HUDEP-2 (cell line): ENCODE results near the gene ARL4A.
A peak's percentile ranks its signal among the peaks of the same experiment; 100 is the strongest.
"Not testable (repeated sequence)": the region's sequence is repeated elsewhere in the genome, so short reads cannot be mapped to it uniquely, and the experiment has no call there.

Experiments
- DNase-seq, 76 experiments: peaks; one replicate each; lab custom pipeline; 2025; ENCODE audit not compliant: unreplicated experiment in 76 of 76; lab: John Stamatoyannopoulos, UW

The ARL4A gene, protein sequence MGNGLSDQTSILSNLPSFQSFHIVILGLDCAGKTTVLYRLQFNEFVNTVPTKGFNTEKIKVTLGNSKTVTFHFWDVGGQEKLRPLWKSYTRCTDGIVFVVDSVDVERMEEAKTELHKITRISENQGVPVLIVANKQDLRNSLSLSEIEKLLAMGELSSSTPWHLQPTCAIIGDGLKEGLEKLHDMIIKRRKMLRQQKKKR

DNA sequence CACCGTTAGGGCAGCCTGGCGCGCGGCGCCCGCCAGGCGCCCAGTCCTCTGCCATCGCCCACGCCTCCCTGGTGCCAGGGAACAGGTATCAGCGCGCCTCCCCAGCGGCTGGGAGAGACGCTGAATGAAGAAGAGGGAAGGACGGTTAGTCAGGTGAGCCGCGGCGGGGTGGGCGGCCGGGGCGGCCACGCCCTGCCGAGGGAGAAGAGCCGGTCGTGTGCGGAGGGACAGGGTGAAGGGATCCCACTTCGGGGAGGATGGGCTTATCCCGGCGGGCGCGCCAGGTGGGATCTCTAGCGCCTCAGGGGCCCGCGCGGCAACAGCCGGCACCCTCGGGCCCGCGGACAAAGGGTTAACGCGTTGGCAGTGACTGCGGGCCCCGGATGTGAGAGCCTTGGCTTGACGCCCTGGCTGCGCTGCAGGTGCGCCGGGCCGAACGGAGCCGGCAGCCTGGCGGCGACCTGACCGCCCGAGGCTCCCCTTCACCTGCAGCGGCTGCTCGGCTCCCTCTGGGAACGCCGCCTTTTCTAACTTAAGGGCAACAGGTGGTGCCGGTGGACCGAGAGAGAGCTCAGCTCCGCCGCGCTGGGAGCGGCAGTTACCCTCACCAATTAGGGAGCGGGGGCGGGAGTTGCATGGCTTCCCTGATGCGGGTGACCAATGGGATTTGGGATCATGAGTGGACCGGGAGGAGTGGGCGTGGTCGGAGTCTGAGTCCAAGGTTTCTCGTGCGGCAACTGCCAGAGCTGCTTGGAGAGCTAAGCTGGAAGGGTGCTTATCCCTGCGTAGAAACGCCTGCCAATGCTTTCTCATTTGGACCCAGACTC is at the start of gene ARL4A:
Gene ARL4A, plus strand, starts transcription at position 743 of the 827 bp plus-strand sequence. CDS start 622 bp downstream, outside the sequence.
- peak; percentile 30 to 100 (median 98) for DNase-seq

DNA sequence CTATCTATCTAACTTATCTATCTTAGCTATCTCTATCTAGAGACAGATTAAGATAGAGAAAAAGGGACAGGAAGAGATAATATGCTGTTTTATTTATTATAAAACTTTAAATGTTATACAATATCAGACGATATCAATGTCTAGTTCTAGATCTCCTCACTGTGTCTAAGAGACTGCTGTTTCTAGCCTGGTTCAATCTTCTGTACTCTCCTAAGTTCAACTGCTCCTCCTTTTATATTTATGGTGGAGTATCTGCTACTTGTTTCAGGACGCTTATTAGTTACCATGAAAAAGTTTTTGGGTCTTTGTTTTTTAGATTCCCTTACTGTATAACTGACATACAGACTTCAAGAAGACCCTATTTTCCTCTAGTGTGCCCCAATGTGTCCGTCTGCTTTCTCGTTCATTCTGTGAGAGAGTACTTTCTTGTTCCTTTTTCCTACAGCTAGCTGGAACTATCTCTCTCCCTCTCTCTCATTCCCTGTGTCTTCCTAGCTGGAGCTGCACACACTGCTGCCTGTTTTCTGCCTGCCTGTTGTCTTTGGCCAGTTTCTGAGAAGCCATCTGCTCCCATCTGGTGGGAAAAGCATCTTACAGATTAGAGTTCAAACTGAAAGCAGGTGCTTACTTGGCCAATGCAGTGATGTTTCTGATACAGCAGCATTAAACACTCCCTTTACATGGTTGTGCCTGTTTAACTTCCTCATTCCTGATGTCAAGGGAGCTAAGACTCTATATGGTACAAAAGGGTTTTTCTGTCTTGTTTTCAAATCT is 49.4 kb upstream of the ARL4A start:
- DNase-seq, result peak in 5 of 76 experiments; percentile 4 to 29 (median 15)

DNA sequence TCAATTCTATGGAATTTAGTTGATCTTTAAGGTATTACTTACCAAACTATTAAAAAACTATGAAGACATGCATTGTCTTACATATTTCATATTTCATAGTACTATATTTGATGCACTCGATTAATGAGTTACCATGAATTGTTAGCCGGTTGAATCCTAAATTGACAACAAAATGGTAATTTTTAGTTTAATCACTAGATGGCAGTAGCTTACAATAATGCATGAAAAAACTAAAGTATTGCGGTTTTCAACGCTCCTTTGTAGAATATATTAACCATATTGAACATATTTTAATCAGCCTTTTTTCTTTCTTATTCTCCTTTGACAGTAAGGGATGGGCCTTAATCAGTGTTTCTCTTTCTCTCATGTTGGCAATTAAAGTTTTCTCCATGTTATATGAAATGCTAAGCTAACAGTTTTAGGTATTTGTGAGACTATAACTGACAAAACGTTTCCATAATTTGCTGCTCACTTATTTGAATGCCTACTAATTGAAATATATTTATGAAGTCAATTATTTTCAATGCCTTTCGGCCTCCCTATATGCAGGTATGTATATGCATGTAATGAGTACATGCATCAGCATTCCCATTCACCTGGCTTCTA is 48.5 kb upstream of the ARL4A start:
- peak in 28 of 76 experiments; percentile 3 to 67 (median 34) for DNase-seq

DNA sequence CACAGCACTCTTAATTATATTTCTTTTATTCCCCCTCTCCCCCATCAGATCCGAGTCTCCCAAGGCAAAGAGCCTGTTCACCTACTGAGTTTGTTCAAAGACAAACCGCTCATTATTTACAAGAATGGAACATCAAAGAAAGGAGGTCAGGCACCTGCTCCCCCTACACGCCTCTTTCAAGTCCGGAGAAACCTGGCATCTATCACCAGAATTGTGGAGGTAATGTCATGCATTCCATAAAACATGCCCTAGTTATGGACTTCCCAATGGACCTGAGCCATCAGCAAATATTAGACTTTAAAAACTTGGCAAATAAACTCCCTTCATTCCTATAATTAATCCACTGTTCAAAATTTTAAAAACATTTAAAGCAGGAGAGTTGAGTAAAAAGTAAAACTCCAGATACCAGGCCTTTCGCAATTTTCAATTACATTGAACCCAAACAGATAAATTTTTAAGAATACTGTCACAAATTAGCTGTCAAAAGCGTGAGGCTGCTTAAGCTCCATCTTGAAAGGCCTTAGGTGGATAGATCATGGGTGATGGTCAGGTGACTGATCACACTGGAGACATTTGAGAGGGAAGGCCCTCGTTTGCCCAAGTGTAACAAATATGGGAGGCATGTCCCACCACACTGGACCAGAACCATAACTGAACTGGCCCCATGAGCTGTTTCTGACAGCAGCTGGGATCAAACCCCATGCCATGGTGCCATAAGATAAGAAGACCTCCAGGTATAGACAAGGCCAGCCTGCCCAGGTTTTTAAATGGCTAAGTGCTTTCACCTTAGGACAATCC is 46.9 kb upstream of the ARL4A start:
- DNase-seq, result no peak

DNA sequence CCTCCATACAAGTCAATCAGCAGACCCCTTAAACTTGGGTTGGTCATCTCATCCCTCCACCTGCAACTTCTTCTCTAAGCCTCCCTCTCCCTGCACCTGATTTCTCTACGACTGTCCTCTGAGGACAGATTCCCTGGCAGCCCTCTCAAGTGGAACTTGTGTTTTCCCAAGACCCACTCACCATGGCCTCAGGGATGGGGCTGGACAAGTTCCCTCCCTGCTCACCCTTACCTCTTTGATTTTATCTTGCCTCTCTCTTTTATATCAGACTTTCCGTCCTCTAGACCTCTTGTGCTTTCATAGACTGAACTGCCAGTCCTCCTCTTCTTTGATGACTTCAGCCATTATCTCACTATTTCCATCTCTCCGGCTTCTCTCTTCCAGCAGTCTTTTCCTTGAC is 46.2 kb upstream of the ARL4A start:
- DNase-seq, result no peak

DNA sequence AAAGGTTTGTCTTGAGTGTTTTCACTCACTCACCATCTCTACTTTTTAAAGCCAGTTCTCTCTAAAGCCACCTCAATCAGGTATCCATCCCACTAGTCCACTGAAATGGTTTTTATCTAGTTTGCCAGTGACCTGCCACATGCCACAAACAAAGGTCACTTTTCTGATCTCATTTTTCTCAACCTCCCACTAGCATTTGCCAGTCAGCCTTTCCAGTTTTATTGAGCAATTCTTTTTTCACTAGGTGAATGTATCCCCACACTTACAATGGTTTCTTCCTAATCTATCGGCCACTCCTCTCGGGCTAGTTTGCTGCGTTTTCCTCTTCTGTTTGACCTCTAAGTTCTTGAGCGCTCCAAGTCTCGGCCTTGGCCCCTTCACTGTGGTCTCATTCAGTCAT is 44.9 kb upstream of the ARL4A start:
- DNase-seq, result no peak

DNA sequence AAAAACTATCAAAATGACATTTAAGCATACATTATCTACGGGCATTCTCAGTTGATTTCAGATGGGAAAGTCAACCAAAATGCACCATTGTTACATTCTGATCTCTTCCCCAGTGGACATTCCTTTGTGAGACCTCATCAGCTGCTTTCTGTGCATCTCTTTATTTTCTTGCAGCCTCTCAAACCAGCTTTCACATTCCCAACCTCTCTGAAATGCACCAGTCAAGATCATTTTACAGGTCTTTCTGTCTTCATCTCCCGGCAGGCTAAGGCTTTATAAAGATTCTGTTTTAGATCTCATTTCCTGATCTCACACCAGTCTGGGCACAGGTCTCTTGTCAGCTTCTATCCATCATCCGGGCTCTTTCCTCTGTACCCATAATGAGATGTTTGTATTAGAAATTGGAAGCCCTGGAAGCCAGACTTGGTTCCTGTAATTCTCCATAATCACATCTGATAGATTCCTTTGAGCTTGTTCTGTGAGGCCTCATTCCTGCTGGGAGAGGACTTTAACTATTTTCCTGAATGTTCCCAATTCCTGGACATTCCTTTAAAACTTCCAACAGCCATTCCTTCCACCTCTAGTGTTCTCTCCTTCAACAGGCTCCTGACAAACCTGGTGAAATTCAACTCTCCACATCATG is 44.3 kb upstream of the ARL4A start:
- no peak for DNase-seq

DNA sequence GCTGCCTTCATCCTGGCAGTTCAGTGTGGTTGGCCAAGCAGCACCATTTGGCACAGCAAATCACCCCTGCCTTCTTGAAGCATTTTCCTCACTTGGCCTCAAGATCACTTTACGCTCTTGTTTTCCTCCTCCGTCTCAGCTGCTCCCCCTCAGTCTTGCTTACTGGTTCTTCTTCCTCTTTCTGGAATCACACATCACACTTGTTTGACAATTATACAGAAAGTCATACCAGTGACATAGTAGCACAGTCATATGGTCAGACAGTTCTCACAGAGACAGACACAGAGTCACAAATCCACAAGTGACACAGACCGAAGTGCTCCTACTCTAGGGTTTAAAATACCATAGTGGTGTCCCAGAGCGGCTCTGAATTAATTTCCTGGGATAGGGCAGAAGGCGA is 43.8 kb upstream of the ARL4A start:
- DNase-seq, result no peak

DNA sequence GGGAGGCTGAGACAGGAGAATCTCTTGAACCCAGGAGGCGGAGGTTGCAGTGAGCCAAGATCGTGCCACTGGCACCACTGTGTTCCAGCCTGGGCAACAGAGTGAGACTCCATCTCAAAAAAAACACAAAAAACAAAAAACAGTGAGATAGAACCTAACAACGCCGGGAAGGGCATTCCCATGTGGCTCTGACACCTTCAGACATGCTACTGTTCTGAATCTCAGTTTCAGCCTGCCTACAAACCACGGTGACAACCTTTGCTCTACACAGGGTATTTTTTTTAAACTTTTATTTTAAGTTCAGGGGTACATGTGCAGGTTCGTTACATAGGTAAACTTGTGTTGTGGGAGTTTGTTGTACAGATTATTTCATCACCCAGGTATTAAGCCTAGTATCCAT is 42.2 kb upstream of the ARL4A start:
- DNase-seq, result not testable (repeated sequence)

DNA sequence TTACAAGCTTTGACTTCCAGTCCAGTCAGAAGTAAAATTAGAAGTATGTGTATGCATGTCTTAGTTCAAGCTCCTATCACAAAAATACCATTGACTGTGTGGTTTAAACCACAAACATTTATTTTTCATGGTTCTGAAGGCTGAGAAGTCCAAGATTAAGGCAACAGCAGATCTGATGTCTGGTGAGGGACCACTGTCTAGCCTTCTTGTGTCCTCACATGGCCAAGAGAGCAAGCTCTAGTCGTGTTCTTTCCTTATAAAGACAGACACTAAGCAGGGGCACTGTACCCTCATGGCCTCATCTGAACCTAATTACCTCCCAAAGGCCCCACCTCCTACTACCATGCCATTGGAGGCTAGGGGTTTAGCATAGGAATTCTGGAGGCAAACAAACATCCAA is 41.3 kb upstream of the ARL4A start:
- DNase-seq, result no peak

DNA sequence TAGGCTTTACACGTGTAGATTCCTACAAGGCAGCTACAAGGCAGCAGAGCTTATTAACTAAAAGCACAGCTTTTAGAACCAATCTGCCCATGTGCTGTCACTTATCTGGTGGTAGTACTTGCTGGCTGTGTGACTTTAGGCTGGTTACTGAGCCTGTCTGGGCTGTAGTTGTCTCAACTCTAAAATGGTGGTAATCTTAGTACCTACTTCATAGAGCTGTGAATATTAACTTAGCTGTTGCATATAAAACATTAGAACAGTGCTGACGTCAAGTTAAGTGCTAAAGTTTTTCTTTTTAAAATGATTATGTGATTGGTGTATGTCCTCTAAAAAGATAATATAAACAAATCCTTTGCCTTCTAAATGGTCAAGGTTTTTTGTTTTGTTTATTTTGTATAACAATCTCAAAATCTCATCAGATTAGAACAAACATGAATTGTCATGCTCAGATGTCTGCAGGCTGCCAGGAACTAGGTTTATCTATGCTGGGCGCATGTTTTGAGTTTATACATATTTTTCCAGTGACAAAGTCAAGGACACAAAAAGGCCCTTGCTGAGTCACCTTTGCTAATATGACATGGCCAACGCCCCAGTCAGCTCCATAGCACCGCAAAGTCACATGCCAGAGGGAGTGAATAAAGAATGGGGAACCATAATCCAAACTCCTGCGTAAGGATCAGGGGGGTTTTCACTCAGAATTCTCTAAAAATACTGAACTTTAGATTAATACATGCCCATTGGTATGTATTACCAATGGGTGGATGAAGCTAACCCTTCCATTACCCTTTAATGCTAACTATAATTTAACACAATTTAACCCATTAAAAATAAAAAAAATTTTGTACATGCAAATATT is 39.8 kb upstream of the ARL4A start:
- DNase-seq, result peak in 68 of 76 experiments; percentile 6 to 86 (median 53)

DNA sequence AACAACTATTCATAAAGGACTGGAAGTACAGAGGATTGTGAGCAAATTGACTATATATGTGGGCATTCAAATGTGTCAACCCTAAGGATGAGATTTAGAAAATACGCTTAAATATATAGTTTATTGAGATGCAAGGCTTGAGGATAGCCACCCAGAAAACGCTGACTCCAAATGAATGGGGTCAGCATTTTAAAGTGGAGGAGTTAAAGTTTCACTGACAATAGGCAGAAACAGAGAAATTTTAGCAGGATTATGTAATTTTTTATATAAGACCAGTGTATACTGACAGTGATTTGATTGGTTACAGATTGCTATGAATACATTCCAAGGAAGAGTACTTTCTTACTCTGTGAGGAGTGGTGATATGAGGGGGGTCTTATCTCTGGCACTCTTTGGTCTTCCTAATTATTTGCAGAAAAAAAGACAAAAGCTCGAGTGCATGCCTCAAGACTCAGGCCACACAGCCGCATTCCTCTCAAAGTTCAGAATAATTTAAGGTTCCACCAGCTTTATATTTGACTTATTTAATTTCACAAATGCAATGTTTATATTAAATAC is 38.6 kb upstream of the ARL4A start:
- DNase-seq, result no peak

DNA sequence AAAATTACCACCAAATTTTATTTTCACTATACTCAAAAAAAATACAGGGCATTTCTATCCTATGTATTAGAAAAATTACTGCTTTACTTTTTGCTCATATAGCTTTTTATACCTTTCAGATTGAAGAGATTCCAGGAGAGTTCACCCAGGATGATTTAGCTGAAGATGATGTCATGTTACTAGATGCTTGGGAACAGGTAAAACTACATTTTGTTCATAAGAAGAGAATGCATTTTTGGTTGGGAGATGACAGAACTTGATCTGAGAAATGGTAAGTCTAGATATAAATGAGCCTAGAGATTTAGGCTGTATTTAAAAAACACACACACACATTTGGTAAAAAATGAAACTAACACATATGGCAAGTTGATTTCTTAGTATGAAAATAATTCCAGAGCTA is 38.1 kb upstream of the ARL4A start:
- DNase-seq, result no peak

DNA sequence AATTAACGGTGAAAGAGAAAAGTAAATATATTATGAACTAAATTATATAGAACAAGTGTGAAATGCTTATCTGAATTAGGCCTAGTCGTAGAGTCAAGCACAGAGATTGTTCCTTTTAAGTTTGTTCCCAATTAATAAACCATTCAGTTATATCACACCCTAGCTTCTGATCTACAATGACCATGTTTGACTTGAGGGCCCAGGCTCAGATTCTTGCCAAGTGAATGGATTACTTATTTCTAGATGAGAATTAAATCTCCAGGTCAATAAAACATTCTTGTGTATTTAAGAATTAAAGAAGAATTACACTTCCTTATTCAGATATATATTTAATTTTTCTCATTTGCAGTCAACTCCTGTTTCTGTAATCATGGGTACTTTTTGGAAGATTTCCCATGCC is 37.4 kb upstream of the ARL4A start:
- DNase-seq, result no peak

DNA sequence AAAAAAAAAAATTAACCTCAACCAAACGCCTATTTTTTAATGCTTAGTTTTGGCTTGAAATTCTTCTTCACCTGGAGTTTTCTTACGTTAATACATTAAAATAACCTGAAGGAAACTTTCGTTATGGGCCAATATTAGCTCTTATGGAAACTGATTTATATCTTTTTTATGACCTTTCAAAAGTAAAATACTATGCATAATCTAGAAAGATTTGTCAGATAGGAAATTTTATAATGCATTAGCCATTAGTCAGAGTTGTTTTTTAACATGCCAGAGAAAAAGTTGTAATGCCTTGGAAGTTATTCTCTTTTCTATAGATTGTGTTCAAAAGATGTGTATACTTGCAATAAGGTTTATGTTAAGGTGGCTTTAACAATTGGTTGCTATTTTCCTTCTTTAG is 34.3 kb upstream of the ARL4A start:
- DNase-seq, result no peak

DNA sequence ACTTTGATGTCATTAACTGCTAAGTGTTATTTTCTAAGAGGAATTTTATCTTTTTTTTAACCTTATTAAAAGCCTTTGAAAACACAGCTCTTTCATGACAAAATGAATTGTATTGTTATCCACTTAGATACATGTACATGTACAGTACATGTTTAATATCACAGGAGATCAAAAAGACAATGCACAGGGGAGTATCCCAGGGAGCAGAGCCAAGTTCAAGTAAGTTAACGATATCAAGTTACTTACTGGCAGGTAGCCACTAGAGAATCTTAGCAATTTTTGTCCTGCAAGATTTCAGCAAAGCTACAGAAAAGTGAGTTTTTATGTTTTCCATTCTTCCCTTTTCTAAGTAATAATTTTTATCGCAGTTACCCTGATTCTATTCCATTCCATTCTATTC is 33.9 kb upstream of the ARL4A start:
- peak in 32 of 76 experiments; percentile 0 to 73 (median 38) for DNase-seq

DNA sequence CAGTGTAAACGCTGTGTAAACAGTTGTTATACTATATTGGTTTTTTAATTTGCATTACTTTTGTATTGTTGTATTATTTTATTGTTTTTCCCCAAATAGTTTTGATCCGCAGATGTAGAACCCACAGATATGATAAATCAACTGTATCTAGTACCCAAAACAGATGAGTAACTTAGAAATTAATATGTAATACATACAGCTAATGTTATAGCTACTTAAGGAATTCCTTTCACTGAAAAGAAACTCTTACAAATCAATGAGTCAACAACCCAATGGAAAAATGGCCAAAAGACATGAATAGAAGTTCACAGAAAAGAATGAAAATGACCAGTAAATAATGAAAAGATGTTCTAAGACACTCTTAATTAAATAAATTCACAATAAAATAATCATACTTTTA is 32.3 kb upstream of the ARL4A start:
- no peak for DNase-seq

DNA sequence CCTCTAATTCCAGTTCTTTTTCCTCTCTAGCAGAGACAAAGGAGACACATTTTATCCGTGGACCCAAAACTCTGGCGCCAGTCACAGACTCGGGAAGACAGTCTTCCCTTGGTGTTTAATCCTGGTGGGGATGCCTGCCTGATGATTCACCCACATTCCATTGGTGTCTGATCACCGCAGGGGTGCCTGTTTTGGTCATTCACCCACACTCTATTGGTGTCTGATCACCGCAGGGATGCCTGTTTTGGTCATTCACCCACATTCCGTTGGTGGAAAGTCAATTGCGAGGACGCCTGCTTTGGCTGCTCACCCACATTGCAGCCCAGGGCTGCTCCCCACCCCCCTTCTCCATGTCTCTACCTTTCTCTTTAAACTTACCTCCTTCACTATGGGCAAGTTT is 27.0 kb upstream of the ARL4A start:
- not testable (repeated sequence) for DNase-seq
